Astrocyte (in vitro differentiated cells and primary cell): ENCODE data around the gene TMEM201. TPM values are rescaled to one million over a fixed set of nuclear protein-coding genes. Genes with fewer than 3 reads are reported as not detected.
"Not testable (repeated sequence)": the region's sequence is repeated elsewhere in the genome, so short reads cannot be mapped to it uniquely, and the experiment has no call there.

ENCODE experiments used
- DNase-seq: peaks from one replicate; pipeline ENCODE4 v3.0.0-alpha.2; 2010; ENCODE audit warnings: low read depth
- FAIRE-seq: peaks from 2 replicates; lab custom pipeline; 2011; peaks lifted over from hg19 to GRCh38; lab: Jason Lieb, UNC
- H2AFZ ChIP-seq: 2 replicates; pipeline ENCODE4 v1.6.0; 2012; ENCODE audit warnings: low read depth, low read length, inconsistent platforms
- H3K27ac ChIP-seq: 2 replicates; pipeline ENCODE4 v1.5.1; 2011; ENCODE audit warnings: low read depth, low read length, inconsistent platforms
- H3K27me3 ChIP-seq: 2 replicates; pipeline ENCODE4 v1.6.0; 2011; ENCODE audit warnings: low read length, inconsistent platforms; ENCODE audit not compliant: insufficient read depth
- H3K36me3 ChIP-seq: 2 replicates; pipeline ENCODE4 v1.5.1; 2011; ENCODE audit warnings: low read length, inconsistent platforms; ENCODE audit not compliant: insufficient read depth
- H3K4me1 ChIP-seq: 2 replicates; pipeline ENCODE4 v1.5.1; 2011; ENCODE audit warnings: low read length, inconsistent platforms; ENCODE audit not compliant: insufficient read depth
- H3K4me2 ChIP-seq: 2 replicates; pipeline ENCODE4 v1.6.0; 2012; ENCODE audit warnings: low read length, inconsistent platforms
- H3K4me3 ChIP-seq: 2 replicates; pipeline ENCODE4 v1.5.1; 2011; ENCODE audit warnings: low read depth, mild to moderate bottlenecking, low read length, inconsistent platforms; ENCODE audit not compliant: insufficient read depth
- H3K79me2 ChIP-seq: 2 replicates; pipeline ENCODE4 v1.6.0; 2012; ENCODE audit warnings: mild to moderate bottlenecking, low read length, inconsistent platforms; ENCODE audit not compliant: insufficient read depth
- H3K9ac ChIP-seq: 2 replicates; pipeline ENCODE4 v1.6.0; 2012; ENCODE audit warnings: mild to moderate bottlenecking, low read length, inconsistent platforms
- H3K9me3 ChIP-seq: 2 replicates; pipeline ENCODE4 v1.5.1; 2012; ENCODE audit warnings: low read depth, mild to moderate bottlenecking, low read length, inconsistent platforms; ENCODE audit not compliant: insufficient read depth
- H4K20me1 ChIP-seq: 2 replicates; pipeline ENCODE4 v1.6.0; 2012; ENCODE audit warnings: low read length, inconsistent platforms; ENCODE audit not compliant: insufficient read depth
- H3K27ac Mint-ChIP-seq: one replicate; pipeline ENCODE4 v1.8.0; 2021; ENCODE audit warnings: mild to moderate bottlenecking, mixed read lengths; ENCODE audit not compliant: unreplicated experiment
- H3K27me3 Mint-ChIP-seq: one replicate; pipeline ENCODE4 v1.8.0; 2021; ENCODE audit warnings: low read depth, mixed read lengths; ENCODE audit not compliant: unreplicated experiment
- H3K36me3 Mint-ChIP-seq: one replicate; pipeline ENCODE4 v1.8.0; 2021; ENCODE audit warnings: low read depth, mixed read lengths; ENCODE audit not compliant: unreplicated experiment
- H3K4me1 Mint-ChIP-seq: one replicate; pipeline ENCODE4 v1.8.0; 2021; ENCODE audit warnings: low read depth, mixed read lengths; ENCODE audit not compliant: unreplicated experiment
- H3K4me3 Mint-ChIP-seq: one replicate; pipeline ENCODE4 v1.8.0; 2021; ENCODE audit warnings: mild to moderate bottlenecking, moderate library complexity, mixed read lengths; ENCODE audit not compliant: unreplicated experiment
- H3K9me3 Mint-ChIP-seq: one replicate; pipeline ENCODE4 v1.8.0; 2021; ENCODE audit warnings: mild to moderate bottlenecking, mixed read lengths; ENCODE audit not compliant: unreplicated experiment
- CTCF ChIP-seq: IDR thresholded peaks from 2 replicates; pipeline ENCODE4 v1.5.1; 2011; ENCODE audit warnings: low read depth, mild to moderate bottlenecking, inconsistent platforms, low read length, moderate library complexity; ENCODE audit not compliant: insufficient read depth
- EZH2 ChIP-seq: IDR thresholded peaks from 2 replicates; pipeline ENCODE4 v1.6.1; 2012; ENCODE audit warnings: mild to moderate bottlenecking, low read length, inconsistent platforms; ENCODE audit not compliant: insufficient read depth
- total RNA-seq: library from RNA; stranded (reverse); gene quantifications from 2 replicates; pipeline ENCODE4 v1.2.1, GENCODE V29; 2021

The TMEM201 gene
- total RNA-seq, 1 donor from 2014 or later: 10.0 TPM

GRCh38 chr1:9561429-9561828 is 27.3 kb upstream of the TMEM201 start:
- H2AFZ ChIP-seq: no peak overlapping the region
- peaks cover under 1% of the 10 kb centered on the region for H3K36me3 ChIP-seq
- peak overlapping the region; percentile 46 for H3K27ac ChIP-seq
- peaks cover 7% of the 10 kb centered on the region for H3K4me1 ChIP-seq
- no peaks in the 10 kb centered on the region for H3K9me3 ChIP-seq
- H3K27me3 Mint-ChIP-seq: no peaks in the 10 kb centered on the region
- no peaks in the 10 kb centered on the region for H3K27me3 ChIP-seq
- no peak overlapping the region for H3K4me3 ChIP-seq
- H3K27ac Mint-ChIP-seq: no peak overlapping the region
- no peaks in the 10 kb centered on the region for H3K36me3 Mint-ChIP-seq
- no peaks in the 10 kb centered on the region for H3K9me3 Mint-ChIP-seq
- no peaks in the 10 kb centered on the region for H3K79me2 ChIP-seq
- peak overlapping the region; percentile 38 for H3K9ac ChIP-seq
- peaks cover 12% of the 10 kb centered on the region for H4K20me1 ChIP-seq
- DNase-seq (peak; percentile 95), FAIRE-seq (no peak)
- H3K4me3 Mint-ChIP-seq: no peak overlapping the region
- TF ChIP-seq EZH2 (no peak), CTCF (no peak)
- peak overlapping the region; percentile 43 for H3K4me2 ChIP-seq
- peaks cover 3% of the 10 kb centered on the region for H3K4me1 Mint-ChIP-seq

- H3K4me3 ChIP-seq: no peak overlapping the region
- H3K27me3 ChIP-seq: no peaks in the 10 kb centered on the region
- no peak for FAIRE-seq
- H3K4me1 ChIP-seq: no peaks in the 10 kb centered on the region
- Mint-ChIP-seq H3K4me1 (no peaks in the 10 kb centered on the region), H3K27me3 (no peaks in the 10 kb centered on the region), H3K36me3 (peaks cover 3% of the 10 kb centered on the region), H3K27ac (no peak overlapping the region), H3K4me3 (no peak overlapping the region), H3K9me3 (no peaks in the 10 kb centered on the region)
- no peak overlapping the region for H3K4me2 ChIP-seq
- no peak for DNase-seq
- H3K27ac ChIP-seq: no peak overlapping the region
- H3K36me3 ChIP-seq: no peaks in the 10 kb centered on the region
- no peak for TF ChIP-seq CTCF
- TF ChIP-seq EZH2: no peak
- H4K20me1 ChIP-seq: peaks cover 9% of the 10 kb centered on the region
- H3K79me2 ChIP-seq: no peaks in the 10 kb centered on the region
- H3K9ac ChIP-seq: no peak overlapping the region
- no peak overlapping the region for H2AFZ ChIP-seq
- H3K9me3 ChIP-seq: no peaks in the 10 kb centered on the region
These were observed 19.4 kb upstream of the TMEM201 start for GRCh38 chr1:9569267-9569666.

DNA sequence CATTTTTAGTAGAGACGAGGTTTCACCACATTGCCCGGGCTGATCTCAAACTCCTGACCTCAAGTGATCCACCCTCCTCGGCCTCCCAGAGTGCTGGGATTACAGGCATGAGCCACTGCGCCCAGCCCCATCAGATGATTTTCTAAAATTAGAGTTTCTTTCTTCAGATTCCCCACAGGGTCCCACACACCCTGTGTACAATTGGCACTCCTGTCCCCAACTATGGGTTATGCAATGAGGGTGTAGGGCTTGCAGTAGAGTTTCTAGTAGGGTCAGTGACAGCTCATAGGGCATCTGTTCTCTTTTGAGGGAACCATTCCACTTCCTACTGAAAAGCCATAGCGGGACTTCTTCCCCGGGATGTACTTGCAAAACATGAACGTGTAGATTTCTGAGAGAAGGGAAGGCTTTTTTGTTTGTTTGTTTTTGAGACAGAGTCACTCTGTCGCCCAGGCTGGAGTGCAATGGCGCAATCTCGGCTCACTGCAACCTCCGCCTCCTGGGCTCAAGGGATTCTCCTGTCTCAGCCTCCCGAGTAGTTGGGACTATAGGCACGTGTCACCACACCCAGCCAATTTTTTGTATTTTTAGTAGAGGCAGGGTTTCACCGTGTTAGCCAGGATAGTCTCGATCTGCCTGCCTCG is 17.7 kb upstream of the TMEM201 start:
- H3K79me2 ChIP-seq, FAIRE-seq, H3K4me1 Mint-ChIP-seq, H3K27ac ChIP-seq, H3K27me3 Mint-ChIP-seq, H4K20me1 ChIP-seq, H3K4me3 ChIP-seq, H3K36me3 Mint-ChIP-seq, H2AFZ ChIP-seq, H3K9me3 Mint-ChIP-seq, H3K4me1 ChIP-seq, H3K27me3 ChIP-seq, H3K4me3 Mint-ChIP-seq, H3K4me2 ChIP-seq, H3K9ac ChIP-seq, H3K36me3 ChIP-seq, DNase-seq, H3K9me3 ChIP-seq, H3K27ac Mint-ChIP-seq: not testable (repeated sequence)
